ENCODE data around the gene CXCR5.

CXCR5 gene

GRCh38 chr11:118914178-118914918 lies 30.7 kb downstream of the CXCR5 start:
- peak in 3 of 4 experiments; percentile 28 to 78 (median 61) for DNase-seq

GRCh38 chr11:118914987-118915386 lies 31.3 kb downstream of the CXCR5 start:
- DNase-seq: no peak

GRCh38 chr11:118915396-118915795 lies 31.7 kb downstream of the CXCR5 start:
- no peak for DNase-seq

DNA sequence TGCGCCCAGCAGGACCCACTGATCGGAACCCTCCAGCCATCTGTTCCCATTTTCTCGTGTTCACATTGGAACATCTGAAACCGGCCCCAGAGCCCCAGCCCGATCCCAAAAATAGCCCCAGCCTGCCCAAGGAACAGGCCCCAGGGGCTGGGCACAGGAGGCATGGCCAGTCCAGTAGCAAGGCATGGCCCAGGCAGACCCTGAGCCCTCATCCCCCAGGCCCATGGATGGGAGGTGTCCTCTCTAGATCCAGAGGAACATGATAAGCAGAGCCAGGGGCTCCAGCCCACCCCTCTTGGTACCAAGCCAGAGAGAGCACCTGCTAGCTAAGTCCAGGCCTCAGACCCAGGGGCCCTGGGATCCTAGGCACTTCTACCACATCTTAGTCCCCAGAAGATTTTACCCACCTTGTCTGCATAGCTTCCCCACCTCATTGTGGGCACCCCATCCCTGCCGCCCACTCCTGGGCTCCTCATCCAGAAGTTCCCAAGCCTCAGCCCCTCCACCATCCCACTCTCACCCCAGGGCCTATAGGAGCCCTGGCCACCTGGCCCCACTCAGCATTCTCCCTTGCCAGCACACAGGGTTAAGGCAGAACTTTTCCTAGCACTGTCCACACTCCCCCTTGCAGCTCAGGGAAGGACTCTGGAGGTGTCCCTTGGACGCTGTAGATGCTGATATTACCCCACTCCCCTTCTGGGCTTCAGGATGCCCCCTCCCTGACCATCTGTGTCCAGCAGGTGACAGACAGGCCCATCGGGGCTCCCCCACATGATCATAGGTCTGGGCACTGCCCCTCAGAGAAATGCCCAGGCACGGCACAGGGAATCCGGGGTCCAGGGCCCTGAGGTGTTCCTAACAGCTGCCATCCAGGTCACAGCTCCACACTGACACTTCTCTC lies 32.5 kb downstream of the CXCR5 start:
- DNase-seq: no peak

DNA sequence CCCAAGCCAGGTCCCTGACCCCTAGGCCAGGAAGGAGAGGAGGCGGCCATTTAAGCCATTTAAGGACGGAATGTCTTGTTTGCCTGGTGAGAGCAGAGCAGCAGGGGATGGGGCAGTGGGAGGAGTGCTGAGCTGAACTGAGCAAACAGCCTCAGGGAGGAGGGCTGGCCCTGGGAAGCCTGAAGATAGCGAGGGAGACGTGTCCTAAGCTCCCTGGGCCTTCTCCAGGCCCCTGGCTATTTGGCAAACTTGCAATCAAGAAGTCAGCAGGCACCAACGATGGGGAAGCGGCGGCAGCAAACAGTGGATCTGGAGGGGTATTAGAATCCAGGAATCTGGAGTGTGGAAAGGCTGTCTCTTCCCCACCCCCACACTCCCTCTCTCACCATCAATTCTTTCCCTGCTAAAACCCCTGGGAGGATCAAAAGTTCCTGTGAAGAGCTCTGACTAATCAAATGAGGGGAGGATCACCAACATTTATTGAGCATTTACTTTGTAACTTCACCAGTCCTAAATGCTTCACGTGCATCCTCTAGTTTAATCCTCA lies 33.2 kb downstream of the CXCR5 start:
- no peak for DNase-seq

DNA sequence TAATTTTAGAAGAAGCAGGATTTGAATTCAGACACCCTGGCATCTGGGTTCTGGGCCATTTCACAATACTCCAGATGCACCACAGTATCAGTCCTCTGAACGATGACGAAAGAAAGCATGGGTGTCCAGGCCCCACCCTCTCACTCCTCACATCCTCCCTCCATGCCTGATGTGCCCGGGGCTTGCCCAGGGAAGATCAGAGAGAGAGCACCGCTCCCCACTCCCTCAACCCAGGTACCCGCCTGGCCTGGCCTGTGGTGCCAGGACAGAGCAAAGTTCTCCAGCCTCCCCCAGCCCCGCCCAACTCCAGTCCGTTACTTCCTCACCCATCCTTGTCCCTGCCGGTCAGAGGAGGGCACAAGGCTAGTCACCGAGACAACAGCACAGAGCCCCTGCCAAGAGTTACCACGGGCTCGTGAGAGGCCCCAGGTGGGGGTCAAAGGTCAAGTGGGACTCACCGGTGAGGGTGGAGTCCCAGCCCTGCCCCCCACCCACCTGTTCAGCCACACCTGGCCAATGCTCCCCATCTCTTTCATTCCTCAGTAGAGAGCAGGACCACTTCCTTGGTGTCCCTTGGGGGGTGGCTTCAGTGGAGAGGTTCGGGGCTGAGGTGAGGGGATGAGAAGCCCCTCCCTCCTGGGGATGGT lies 33.9 kb downstream of the CXCR5 start:
- DNase-seq: no peak

GRCh38 chr11:118918128-118918685 lies 34.5 kb downstream of the CXCR5 start:
- DNase-seq: no peak

DNA sequence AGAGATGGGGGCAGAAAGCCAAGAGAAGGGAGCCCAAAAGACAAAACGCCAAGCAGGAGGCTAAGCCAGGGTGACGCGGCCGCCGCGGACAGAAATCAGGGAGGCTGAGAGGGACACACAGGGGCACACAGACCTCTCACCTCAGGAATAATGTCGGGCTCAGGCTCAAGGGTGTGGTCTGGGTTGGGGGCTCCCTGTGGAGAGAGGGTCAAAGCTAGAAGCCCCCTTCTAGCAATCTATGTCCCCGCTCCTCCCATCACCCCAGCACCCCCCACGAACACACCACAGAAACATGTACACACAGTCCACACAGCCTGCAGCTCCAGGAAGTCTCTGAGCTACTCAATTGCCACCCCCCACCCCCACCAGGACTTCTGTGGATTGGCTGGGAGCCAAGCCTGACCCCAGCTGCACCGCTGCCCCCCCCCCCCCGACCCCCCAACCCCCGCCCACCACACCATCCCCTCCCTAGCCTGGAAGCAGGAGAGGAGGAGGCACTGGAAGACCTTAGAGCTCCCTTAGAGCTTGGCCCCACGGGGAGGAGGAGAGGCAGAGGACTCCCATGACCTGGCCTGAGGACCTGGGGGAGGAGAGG lies 35.1 kb downstream of the CXCR5 start:
- no peak for DNase-seq

DNA sequence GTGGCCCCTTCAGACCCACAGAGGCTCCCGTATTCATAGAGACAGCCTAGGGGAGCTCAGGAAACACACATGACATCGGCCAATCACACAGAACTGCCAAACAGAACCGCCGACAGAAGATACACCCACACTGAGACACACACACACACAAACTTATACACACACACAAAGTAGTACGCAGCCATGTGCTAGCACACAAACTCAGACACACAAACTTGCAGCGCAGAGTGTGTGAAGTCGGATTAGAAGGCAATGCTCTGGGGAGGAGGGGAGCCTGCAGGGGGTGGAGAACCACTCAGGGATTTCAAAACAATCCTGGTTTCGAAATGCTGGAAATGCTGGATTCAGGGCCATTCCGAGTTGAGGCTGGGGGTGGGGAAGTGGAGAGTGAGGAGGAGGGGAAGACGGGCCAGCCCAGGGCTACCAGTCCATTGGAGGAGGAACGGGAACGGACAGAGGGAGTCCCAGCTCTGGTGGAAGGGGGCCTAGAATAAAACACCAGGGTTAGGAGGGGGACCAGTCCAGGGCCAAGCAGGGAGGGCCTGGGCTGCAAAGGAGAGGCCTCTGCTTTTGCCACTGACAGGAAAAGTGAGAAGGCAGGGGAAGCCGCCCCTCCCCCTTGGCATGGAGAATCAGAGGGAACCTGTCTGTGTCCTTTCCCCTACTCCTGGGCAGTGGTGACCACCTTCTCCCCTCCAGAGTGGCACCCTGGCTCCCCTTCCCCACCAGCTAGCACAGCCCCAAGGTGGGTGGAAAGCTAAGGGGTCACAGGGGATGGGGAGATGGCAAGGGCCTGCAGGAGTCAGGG lies 37.6 kb downstream of the CXCR5 start:
- DNase-seq: no peak

DNA sequence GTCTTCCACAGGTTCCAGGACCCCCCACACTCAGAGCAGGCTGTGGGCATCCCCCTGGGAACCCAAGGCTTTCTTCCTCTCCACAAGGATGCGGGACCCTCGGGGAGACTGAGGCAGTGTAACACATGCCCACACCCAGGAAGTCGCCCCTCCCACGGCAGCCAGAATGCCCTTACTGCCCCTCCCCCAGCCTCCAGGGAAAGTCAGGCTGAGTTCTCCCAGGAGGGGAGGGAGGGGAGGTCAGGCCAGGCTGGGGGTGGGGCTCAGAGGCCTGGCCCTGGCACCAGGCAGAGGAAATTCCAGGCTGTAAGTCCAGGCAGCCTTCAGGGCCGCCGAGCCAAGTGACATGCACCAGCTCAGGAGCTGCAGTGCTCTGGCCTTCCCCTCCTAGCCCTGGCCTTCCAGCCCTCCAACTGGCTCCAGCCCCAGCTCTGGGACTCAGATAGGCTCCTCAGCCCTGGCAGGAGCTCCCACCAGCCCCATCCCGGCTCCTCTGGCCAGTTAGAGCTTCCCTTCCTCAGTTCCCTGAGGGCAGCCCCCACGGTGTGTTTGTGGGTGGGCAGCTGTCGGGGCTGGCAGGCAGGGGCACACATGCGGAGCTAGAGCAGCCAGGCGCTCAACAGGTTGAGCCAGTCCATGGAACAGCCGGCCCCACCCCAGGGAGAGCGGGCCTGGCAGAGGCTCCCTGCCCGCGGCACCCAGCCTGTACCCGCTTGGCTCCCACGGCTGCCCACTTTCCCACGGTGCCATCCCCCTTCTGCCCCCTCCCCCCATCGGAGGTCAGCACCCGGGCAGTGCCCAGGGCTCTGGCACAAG lies 38.4 kb downstream of the CXCR5 start:
- no peak for DNase-seq

DNA sequence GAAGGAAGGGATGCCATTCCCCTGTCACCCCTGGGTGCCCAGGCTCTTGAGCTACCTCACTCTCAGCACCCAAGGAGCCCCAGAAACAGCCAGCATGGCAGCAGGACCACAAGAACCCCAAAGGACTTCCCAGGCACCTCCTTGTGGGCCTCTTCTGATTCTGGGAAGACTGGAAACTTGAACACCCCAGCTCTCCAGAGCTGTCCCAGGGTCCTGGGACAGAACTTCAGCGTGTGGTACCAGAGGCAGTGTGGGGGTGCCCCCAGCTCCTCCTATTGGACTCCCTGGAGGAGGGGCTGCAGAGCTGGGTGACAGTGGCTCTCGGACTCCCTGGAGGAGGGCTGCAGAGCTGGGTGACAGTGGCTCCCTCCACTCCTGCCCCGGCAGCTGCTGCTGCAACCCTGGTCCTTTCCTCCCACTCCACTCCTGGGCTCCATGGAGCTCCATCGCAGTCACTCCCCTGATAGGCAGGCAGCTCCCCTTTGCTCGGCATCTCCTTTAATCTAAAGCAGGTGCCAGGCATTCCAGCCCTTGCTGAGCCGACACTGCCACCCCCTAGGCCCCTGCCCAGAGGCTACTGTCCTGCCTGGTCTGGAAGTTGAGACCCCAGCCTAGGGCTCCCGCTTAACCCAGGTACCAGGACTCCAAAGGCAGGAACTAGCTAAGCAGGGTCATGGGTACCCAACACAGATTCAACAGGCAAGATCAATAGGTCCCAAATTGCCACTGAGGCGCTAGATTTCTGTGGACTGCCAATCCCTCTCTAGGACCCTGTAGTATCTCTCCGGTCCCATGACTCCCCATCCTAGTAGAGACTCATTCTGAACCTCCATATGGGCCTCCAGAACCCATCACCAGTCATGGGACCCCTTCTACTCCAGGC lies 39.3 kb downstream of the CXCR5 start:
- no peak for DNase-seq

DNA sequence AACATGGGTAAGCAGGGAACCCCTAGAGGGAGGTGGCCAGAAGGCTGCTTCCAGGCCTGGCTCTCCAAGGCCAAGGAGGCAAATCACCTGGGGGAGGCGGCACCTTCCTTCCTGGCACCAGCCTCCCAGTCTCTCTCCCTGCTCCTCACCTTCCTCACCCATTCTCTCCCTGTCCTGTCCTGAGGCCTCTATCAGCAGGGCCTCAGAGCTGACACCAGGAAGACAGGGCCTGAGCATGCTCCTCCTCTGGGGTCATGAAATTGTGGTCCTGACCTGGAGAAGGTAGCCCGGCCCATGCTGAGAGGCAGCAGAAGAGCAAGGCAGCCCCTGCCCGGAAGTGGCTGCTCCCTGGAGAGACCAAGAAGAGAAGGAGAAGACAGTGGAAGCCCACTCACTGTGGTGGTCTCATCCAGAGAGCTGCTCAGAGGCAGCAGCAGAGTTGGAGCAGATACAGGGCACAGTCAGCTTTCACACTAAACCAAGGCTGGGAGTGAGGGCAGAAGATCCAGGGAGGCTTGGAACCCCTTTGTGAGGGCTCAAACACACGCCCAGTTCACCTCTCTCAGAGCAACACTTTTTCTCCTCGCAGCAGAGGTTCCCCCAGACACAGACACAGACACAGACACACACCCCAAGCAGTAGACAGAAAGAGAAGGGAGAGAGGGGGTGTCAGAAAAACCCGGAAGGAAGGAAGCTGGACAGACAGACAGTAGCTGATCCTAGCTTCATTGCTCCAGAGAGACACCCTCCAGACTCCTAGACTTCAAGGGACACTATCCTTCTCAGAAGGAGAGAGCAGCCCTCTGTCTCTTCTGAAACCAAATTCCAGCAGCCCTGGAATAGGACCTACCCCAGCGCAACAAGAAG lies 40.3 kb downstream of the CXCR5 start:
- DNase-seq: no peak

GRCh38 chr11:118924591-118925585 lies 41.2 kb downstream of the CXCR5 start:
- peak in 1 of 4 experiments; percentile 27 for DNase-seq

GRCh38 chr11:118927554-118928100 lies 43.9 kb downstream of the CXCR5 start:
- no peak for DNase-seq

GRCh38 chr11:118928101-118928869 lies 44.6 kb downstream of the CXCR5 start:
- peak; percentile 87 to 94 (median 88) for DNase-seq

DNA sequence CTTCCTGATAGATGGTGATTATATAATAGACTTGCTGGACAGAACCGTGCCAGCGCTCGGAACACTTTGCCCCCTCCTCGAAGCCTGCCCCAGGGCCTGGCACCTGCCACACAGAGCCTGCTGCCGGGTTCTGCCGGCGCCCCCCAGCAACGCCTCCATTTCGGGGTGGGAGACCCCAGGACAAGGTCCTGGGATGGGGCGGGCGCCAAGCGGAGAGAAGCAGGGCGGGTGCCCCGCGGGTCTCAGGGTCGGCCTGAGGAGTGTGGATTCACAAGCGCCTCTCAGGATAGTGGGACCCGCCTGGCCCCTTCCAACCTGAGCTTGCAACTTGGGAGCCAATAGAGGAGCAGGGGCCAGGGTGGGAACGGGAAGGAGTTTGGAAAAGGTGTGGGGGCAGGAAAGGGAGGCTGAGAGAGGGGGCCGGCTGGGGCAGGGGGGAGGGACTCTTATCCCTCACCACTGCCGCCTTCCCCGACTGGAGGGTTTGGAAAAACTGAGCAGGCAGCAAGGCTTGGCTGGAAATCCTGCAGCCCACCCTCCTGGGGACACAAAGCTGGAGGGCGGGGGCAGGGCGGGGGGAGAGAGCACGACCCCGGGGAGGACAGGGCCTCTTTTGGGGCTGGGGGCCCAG lies 45.3 kb downstream of the CXCR5 start:
- peak in 1 of 4 experiments; percentile 56 for DNase-seq
